ENCODE measurements around the gene ANKRD13D.

DNA sequence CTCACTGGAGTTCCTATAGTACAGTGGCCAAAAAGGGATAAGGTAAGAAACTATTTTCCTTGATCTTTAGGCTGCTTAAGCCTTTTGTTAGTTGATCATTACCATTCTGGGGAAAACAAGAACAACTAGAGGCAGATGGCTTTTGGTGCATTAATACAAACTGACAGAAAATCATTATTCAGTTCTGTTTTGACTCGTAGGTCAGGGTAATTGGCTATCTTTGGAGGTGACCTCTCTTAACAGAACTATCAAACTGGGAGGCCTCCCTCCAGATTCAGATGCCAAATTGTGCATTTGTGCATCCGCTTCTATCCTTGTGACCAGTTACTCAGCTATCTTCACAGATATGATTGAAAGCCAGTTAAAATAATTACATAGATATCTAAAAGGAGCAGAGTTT is 46.1 kb upstream of the ANKRD13D start:
- no peak for TF ChIP-seq EZH2 (IDR thresholded peaks at IDR 0.05; ENCODE audit: low read length, unreplicated experiment)
- TF ChIP-seq, protein P1, sequence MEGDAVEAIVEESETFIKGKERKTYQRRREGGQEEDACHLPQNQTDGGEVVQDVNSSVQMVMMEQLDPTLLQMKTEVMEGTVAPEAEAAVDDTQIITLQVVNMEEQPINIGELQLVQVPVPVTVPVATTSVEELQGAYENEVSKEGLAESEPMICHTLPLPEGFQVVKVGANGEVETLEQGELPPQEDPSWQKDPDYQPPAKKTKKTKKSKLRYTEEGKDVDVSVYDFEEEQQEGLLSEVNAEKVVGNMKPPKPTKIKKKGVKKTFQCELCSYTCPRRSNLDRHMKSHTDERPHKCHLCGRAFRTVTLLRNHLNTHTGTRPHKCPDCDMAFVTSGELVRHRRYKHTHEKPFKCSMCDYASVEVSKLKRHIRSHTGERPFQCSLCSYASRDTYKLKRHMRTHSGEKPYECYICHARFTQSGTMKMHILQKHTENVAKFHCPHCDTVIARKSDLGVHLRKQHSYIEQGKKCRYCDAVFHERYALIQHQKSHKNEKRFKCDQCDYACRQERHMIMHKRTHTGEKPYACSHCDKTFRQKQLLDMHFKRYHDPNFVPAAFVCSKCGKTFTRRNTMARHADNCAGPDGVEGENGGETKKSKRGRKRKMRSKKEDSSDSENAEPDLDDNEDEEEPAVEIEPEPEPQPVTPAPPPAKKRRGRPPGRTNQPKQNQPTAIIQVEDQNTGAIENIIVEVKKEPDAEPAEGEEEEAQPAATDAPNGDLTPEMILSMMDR (conservative IDR thresholded peaks at IDR 0.05; ENCODE audit: low read depth, low read length) = no peak
